Testis (tissue), 3 donors: ENCODE measurements around the gene TEX101. TPM values are rescaled to one million over a fixed set of nuclear protein-coding genes. Genes with fewer than 3 reads are reported as not detected.

ENCODE experiments used
- DNase-seq: peaks from one replicate; pipeline ENCODE4 v3.0.0-alpha.2; 2019
- H3K27ac ChIP-seq, 2 donors: fragments of 200-600 bp; sonication (generic); one replicate each; pipeline ENCODE4 v1.5.1; 2019
- H3K27me3 ChIP-seq: fragments of 200-600 bp; sonication (generic); one replicate; pipeline ENCODE4 v1.5.1; 2019
- H3K36me3 ChIP-seq: fragments of 200-600 bp; sonication (generic); one replicate; pipeline ENCODE4 v1.5.1; 2017; ENCODE audit warnings: low read depth; ENCODE audit errors: missing control alignments
- H3K4me1 ChIP-seq: fragments of 200-600 bp; sonication (generic); one replicate; pipeline ENCODE4 v1.5.1; 2019
- H3K4me3 ChIP-seq, 2 donors: fragments of 200-600 bp; sonication (generic); one replicate each; pipeline ENCODE4 v1.5.1; 2017 to 2019
- H3K9me3 ChIP-seq: fragments of 200-600 bp; sonication (generic); one replicate; pipeline ENCODE4 v1.5.1; 2017
- POLR2A ChIP-seq: fragments of 450-650 bp; IDR thresholded peaks from one replicate; pipeline ENCODE4 v1.6.1; 2017; ENCODE audit warnings: antibody characterized with exemption, mild to moderate bottlenecking, moderate library complexity
- WGBS, 2 donors: methylation state at CpG; one replicate each; pipeline ENCODE4 v1.1.5; 2018; 5-methylcytosine and 5-hydroxymethylcytosine counted together
- intact Hi-C: fragments of 100-400 bp; cut with DNase I; formaldehyde crosslinking; loops from one replicate; pipeline ENCODE4 v1.15.1; 2023; ENCODE audit warnings: low total_unique reads
- polyA plus RNA-seq: library from polyadenylated mRNA; stranded (reverse); fragments of 350-450 nt; fragmentation: Illumina TruSeq; extraction: RNeasy Lipid Tissue Mini Kit (QIAGEN cat#74804); gene quantifications from one replicate; pipeline ENCODE4 v1.2.3, GENCODE V29; 2014; ENCODE audit warnings: low read depth, low replicate concordance; ENCODE audit not compliant: insufficient read depth
- total RNA-seq, 2 donors: library from RNA; depleted of rRNA; stranded (reverse); fragments of >200 nt; gene quantifications; one replicate each; pipeline ENCODE4 v1.2.3, GENCODE V29; 2016
- TF ChIP-seq, protein P1 (sequence below), 3 experiments: fragments of 450-650 bp in 2 of 3; fragments of 200-600 bp in 1 of 3; sonication (generic) in 1 of 3; IDR thresholded peaks; one replicate each; pipeline ENCODE4 v1.5.1; 2016 to 2019; ENCODE audit warnings: antibody characterized with exemption in 3 of 3, mild to moderate bottlenecking in 2 of 3, moderate library complexity in 1 of 3

The TEX101 gene
- total and polyA plus RNA-seq, 3 donors from 2014 or later = 73.1 to 231 (median 93.3) TPM

DNA sequence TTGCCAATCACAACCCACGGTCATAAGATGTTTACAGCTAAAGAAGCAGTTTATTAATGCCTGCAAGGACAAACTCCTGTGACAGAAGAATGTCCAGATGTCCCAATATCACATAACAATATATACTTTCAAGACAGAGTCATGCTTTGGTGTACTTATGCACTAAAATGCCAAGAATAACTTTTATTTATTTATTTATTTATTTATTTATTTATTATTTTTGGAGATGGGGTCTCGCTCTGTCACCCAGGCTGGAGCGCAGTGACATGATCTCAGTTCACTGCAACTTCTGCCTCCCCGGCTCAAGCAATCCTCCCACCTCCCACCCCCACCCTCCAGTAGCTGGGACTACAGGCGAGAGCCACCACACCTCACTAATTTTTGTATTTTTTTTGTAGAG lies 9.1 kb downstream of the TEX101 start:
- no peak for DNase-seq
- Histone ChIP-seq H3K27ac (no peak overlapping the region), H3K4me1 (no peaks in the 10 kb centered on the region), H3K27me3 (no peaks in the 10 kb centered on the region), H3K4me3 (no peak overlapping the region), H3K9me3 (no peaks in the 10 kb centered on the region), H3K36me3 (no peaks in the 10 kb centered on the region)
- no peak for TF ChIP-seq POLR2A
- TF ChIP-seq, protein P1, sequence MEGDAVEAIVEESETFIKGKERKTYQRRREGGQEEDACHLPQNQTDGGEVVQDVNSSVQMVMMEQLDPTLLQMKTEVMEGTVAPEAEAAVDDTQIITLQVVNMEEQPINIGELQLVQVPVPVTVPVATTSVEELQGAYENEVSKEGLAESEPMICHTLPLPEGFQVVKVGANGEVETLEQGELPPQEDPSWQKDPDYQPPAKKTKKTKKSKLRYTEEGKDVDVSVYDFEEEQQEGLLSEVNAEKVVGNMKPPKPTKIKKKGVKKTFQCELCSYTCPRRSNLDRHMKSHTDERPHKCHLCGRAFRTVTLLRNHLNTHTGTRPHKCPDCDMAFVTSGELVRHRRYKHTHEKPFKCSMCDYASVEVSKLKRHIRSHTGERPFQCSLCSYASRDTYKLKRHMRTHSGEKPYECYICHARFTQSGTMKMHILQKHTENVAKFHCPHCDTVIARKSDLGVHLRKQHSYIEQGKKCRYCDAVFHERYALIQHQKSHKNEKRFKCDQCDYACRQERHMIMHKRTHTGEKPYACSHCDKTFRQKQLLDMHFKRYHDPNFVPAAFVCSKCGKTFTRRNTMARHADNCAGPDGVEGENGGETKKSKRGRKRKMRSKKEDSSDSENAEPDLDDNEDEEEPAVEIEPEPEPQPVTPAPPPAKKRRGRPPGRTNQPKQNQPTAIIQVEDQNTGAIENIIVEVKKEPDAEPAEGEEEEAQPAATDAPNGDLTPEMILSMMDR (IDR thresholded peaks at IDR 0.05) = no peak
- intact Hi-C loops = no loop called here
- 85 to 88% methylated on average over 5 of the region's 5 CpGs for WGBS, 2 donors

DNA sequence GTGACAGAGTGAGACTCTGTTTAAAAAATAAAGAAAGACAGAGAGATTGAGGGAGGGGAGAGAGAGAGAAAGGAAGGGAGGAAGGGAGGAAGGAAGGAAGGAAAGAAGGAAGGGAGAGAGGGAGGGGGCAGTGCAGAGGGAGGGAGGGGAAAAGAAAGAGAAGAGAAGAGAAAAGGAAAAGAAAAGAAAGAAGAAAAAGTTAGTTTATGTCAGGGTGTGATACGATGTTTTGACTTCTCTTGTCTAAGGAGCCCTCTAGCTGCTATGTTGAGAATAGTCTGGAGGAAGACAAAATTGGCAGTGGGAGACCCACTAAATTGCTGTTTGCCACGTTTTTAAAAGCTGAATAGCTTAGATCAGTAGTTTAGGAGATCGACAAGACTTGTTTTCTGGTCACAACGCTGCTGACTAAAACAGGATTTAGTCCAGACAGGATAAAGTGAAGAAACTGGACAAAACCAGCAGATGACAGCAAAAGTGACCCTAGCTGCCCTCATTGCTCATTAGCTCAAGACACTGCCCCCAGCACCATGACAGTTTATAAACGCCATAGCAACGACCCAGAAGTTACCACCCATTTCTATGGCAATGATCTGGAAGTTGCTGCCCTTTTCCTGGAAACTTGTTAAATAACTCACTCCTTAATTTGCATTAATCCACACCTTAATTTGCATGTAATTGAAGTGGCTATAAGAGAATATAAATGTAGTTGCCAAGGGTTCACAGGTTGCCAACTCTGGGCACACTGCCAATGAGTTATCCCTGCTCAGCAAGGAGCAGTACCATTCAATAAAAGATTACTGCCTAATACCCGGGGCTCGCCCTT lies 11.1 kb downstream of the TEX101 start:
- H3K27me3 ChIP-seq = no peaks in the 10 kb centered on the region
- H3K27ac ChIP-seq = no peak overlapping the region
- WGBS, 2 donors = 38 to 40% methylated on average over 8 of the region's 8 CpGs
- H3K4me3 ChIP-seq = no peak overlapping the region
- no peaks in the 10 kb centered on the region for H3K36me3 ChIP-seq
- no peak for DNase-seq
- H3K4me1 ChIP-seq = no peaks in the 10 kb centered on the region
- intact Hi-C loops = no loop called here
- TF ChIP-seq POLR2A = no peak
- H3K9me3 ChIP-seq = no peaks in the 10 kb centered on the region

DNA sequence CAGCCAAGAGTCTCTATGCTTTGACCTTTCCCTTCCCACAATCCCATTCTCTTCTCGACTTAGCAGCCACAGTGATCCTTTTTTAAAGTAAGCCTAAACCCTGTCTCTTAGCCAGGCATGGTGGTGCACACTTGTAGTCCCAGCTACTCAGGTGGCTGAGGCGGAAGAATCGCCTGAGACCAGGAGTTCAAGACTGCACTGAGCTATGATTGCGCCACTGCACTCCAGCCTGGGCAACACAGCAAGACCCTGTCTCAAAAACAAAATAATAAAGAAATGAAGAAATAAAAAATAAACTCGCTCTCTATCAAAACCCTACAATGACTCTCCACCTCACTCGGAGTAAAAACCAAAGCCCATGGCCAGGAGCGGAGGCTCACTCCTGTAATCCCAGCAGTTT lies 14.7 kb downstream of the TEX101 start:
- WGBS, 2 donors = 88 to 97% methylated on average over 7 of the region's 7 CpGs
- intact Hi-C loops = no loop called here
- Histone ChIP-seq H3K27me3 (no peaks in the 10 kb centered on the region), H3K36me3 (no peaks in the 10 kb centered on the region), H3K9me3 (no peaks in the 10 kb centered on the region), H3K4me3 (no peak overlapping the region), H3K4me1 (no peaks in the 10 kb centered on the region), H3K27ac (no peak overlapping the region)
- no peak for DNase-seq
- TF ChIP-seq POLR2A = no peak
- TF ChIP-seq, protein P1 (IDR thresholded peaks at IDR 0.05) = no peak

- Histone ChIP-seq H3K27me3 (no peaks in the 10 kb centered on the region), H3K36me3 (no peaks in the 10 kb centered on the region), H3K4me1 (no peaks in the 10 kb centered on the region), H3K9me3 (no peaks in the 10 kb centered on the region), H3K4me3 (no peak overlapping the region), H3K27ac (no peak overlapping the region)
- DNase-seq = no peak
- TF ChIP-seq POLR2A = no peak
- TF ChIP-seq, protein P1 (IDR thresholded peaks at IDR 0.05) = no peak
- 56 to 67% methylated on average over 6 of the region's 6 CpGs for WGBS, 2 donors
- intact Hi-C loops = no loop called here
Measured at GRCh38 chr19:43430142-43430710, 15.5 kb downstream of the TEX101 start.

- WGBS, 2 donors = 85 to 91% methylated on average over 9 of the region's 9 CpGs
- intact Hi-C loops = no loop called here
- Histone ChIP-seq H3K27me3 (no peaks in the 10 kb centered on the region), H3K4me3 (no peak overlapping the region), H3K27ac (no peak overlapping the region), H3K9me3 (no peaks in the 10 kb centered on the region), H3K4me1 (no peaks in the 10 kb centered on the region), H3K36me3 (no peaks in the 10 kb centered on the region)
- TF ChIP-seq, protein P1 (IDR thresholded peaks at IDR 0.05) = no peak
- TF ChIP-seq POLR2A = no peak
- no peak for DNase-seq
Measured at GRCh38 chr19:43430976-43431375, 16.3 kb downstream of the TEX101 start.
